Cardiac muscle cell (in vitro differentiated cells and primary cell): ENCODE results near the gene CSRNP3. TPM values are rescaled to one million over a fixed set of nuclear protein-coding genes. Genes with fewer than 3 reads are reported as not detected.
A peak's percentile ranks its signal among the peaks of the same experiment; 100 is the strongest.

ENCODE experiments used
- DNase-seq, 2 donors: peaks; one replicate each; pipeline versions ENCODE4 v3.0.0 to v3.0.0-alpha.2; 2010 to 2017; ENCODE audit warnings: low read depth in 1 of 2, low spot score in 1 of 2
- H3K27ac ChIP-seq: fragments of 200-600 bp; sonication (generic); 2 replicates; pipeline ENCODE4 v1.5.1; 2016
- H3K27me3 ChIP-seq: fragments of 200-600 bp; sonication (generic); 2 replicates; pipeline ENCODE4 v1.6.0; 2016; ENCODE audit warnings: control low read depth
- H3K36me3 ChIP-seq: fragments of 200-600 bp; sonication (generic); 2 replicates; pipeline ENCODE4 v1.5.1; 2016; ENCODE audit warnings: control low read depth
- H3K4me1 ChIP-seq: fragments of 200-600 bp; sonication (generic); 2 replicates; pipeline ENCODE4 v1.8.1; 2017; ENCODE audit warnings: low read depth, mild to moderate bottlenecking, mixed run types
- H3K4me3 ChIP-seq: fragments of 200-600 bp; sonication (generic); 2 replicates; pipeline ENCODE4 v1.5.1; 2016; ENCODE audit warnings: mild to moderate bottlenecking
- H3K9me3 ChIP-seq: fragments of 200-600 bp; sonication (generic); 2 replicates; pipeline ENCODE4 v1.5.1; 2017; ENCODE audit warnings: low read depth, mild to moderate bottlenecking, control low read depth
- polyA plus RNA-seq: library from polyadenylated mRNA; unstranded; fragments of >200 nt; fragmentation: Nextera tagmentation; extraction: Ambion mirVana; gene quantifications from 2 replicates; pipeline ENCODE4 v1.2.1, GENCODE V29; 2016
- total RNA-seq: library from RNA; depleted of rRNA; stranded (reverse); fragments of >200 nt; gene quantifications from 2 replicates; pipeline ENCODE4 v1.2.3, GENCODE V29; 2016
- TF ChIP-seq, protein P1 (sequence below): IDR thresholded peaks from 2 replicates; pipeline ENCODE4 v1.5.1; 2012; ENCODE audit warnings: low read depth, mild to moderate bottlenecking, low read length

CSRNP3 gene
- total and polyA plus RNA-seq, 2 experiments from 2014 or later: 11.5 to 13.8 TPM

DNA sequence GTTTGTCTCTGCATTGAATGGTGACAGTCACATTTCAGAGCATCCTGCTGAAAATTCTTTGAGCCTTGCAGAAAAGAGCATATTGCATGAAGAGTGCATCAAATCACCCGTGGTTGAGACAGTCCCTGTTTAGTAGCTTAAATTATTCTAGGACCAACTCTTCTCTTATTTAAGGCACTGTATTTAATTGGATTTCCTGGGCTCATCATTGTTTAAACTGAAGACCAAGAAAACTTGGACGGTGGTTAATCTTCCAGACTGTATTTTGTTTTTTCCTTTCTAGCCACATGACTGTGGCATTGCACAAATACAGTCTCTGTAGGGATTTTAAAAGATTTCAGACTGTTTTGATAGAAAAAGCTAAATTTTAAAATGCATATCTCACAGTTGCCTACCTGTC is 210.1 kb downstream of the CSRNP3 start:
- no peak overlapping the region for H3K4me3 ChIP-seq
- no peak overlapping the region for H3K27ac ChIP-seq
- no peaks in the 10 kb centered on the region for H3K27me3 ChIP-seq
- H3K36me3 ChIP-seq: peaks cover 5% of the 10 kb centered on the region
- TF ChIP-seq, protein P1, sequence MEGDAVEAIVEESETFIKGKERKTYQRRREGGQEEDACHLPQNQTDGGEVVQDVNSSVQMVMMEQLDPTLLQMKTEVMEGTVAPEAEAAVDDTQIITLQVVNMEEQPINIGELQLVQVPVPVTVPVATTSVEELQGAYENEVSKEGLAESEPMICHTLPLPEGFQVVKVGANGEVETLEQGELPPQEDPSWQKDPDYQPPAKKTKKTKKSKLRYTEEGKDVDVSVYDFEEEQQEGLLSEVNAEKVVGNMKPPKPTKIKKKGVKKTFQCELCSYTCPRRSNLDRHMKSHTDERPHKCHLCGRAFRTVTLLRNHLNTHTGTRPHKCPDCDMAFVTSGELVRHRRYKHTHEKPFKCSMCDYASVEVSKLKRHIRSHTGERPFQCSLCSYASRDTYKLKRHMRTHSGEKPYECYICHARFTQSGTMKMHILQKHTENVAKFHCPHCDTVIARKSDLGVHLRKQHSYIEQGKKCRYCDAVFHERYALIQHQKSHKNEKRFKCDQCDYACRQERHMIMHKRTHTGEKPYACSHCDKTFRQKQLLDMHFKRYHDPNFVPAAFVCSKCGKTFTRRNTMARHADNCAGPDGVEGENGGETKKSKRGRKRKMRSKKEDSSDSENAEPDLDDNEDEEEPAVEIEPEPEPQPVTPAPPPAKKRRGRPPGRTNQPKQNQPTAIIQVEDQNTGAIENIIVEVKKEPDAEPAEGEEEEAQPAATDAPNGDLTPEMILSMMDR: no peak
- DNase-seq: no peak
- H3K9me3 ChIP-seq: no peaks in the 10 kb centered on the region
- H3K4me1 ChIP-seq: peaks cover 34% of the 10 kb centered on the region

DNA sequence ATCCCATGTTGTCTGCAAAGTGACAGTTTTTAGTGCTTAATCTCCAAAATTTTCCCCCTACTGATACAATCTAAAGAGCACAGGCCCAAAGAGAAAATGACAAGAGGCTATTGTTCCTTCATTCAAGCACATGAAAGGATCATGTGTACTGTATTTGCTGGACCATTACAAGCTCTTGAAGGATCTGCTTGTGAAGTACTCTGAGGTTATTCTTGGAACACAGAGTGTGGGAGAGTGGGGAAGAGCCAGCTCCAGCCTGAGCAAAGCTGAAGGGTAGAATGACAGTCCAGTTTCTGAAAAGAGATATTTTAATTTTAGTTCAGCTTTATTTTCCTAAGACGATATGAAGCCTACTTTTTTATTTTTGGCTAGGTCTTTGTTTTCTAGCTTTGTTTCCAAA is 212.3 kb downstream of the CSRNP3 start:
- H3K4me3 ChIP-seq: no peak overlapping the region
- H3K9me3 ChIP-seq: no peaks in the 10 kb centered on the region
- H3K4me1 ChIP-seq: peaks cover 27% of the 10 kb centered on the region
- H3K27me3 ChIP-seq: no peaks in the 10 kb centered on the region
- H3K27ac ChIP-seq: peak overlapping the region; percentile 15
- TF ChIP-seq, protein P1: no peak
- peaks cover 5% of the 10 kb centered on the region for H3K36me3 ChIP-seq
- DNase-seq: peak in 1 of 2 donors; percentile 69

DNA sequence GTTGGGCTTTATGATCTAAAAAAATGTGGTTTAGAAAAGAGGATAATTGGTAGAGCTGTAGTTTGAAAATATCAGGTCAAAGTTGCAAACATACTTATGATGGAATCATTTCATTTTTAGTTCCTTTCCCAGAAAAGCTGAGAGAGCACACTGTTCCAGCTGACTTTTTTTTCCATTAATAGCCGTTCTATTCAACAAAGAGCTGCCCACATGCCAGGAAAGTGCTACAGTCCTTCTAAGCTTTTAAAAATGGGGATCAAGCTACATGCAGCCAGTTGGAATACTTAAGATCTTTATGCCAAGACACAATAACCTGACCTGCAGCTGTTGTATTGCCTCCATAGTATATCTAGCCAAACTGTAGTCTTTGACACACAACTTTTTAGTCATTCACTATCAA is 213.0 kb downstream of the CSRNP3 start:
- peaks cover 5% of the 10 kb centered on the region for H3K36me3 ChIP-seq
- H3K4me3 ChIP-seq: no peak overlapping the region
- no peak for DNase-seq
- no peaks in the 10 kb centered on the region for H3K27me3 ChIP-seq
- H3K27ac ChIP-seq: peak overlapping the region; percentile 15
- H3K4me1 ChIP-seq: peaks cover 27% of the 10 kb centered on the region
- TF ChIP-seq, protein P1: no peak
- no peaks in the 10 kb centered on the region for H3K9me3 ChIP-seq

DNA sequence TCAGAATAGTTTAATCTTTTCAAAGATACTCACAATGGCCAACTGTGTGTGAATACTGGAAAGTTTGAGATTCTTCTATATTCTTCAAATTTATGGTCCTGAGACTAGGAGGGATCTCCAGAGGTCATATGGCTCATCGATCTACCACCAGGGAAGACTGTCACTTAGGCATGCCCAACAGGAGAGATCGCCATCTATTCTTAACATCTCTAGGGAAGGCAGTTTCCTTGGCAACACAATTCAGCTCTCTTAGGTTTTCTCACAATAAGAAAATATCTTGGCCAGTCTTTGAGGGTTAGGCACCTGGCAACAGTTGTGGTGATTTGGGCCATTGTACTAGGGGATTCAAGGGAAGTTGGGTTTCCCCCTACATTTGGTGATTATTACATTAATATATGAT is 217.3 kb downstream of the CSRNP3 start:
- DNase-seq: no peak

DNA sequence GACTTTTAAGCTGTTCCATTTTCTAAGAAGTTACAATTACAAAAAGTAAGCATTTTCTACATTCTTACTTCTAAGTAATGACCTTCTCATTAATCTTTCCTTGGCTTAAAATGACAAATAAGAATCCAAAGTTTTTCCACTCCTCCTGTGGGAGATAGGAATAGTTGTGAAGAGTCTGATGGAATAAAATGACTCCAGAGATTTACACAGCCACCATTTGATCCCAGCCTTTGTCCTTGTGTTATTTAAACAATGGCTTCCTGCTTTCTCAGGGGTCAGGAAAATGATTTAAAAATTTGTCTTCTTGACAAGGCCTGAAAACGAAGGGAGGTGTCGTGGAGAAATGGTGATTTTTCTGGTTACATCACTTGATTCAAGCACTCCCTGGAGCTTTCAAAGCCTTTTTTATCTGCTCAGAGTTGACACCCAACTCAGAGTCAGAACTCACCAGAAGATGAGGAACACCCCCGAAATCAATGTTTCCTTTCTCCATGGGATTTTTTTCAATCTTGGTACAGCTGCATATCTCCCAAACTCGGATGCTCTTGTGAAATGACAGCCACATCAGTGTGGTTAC is 218.0 kb downstream of the CSRNP3 start:
- H3K4me3 ChIP-seq: no peak overlapping the region
- peaks cover 12% of the 10 kb centered on the region for H3K4me1 ChIP-seq
- H3K27ac ChIP-seq: no peak overlapping the region
- H3K27me3 ChIP-seq: no peaks in the 10 kb centered on the region
- DNase-seq: no peak
- H3K36me3 ChIP-seq: no peaks in the 10 kb centered on the region
- no peaks in the 10 kb centered on the region for H3K9me3 ChIP-seq
- TF ChIP-seq, protein P1: no peak

More for the DNA sequence above, 217.3 kb downstream of the CSRNP3 start:
- H3K27ac ChIP-seq: no peak overlapping the region
- H3K9me3 ChIP-seq: no peaks in the 10 kb centered on the region
- H3K36me3 ChIP-seq: no peaks in the 10 kb centered on the region
- H3K4me1 ChIP-seq: peaks cover 18% of the 10 kb centered on the region
- no peaks in the 10 kb centered on the region for H3K27me3 ChIP-seq
- TF ChIP-seq, protein P1: no peak
- no peak overlapping the region for H3K4me3 ChIP-seq
